Motor neuron (in vitro differentiated cells): ENCODE measurements around the gene IRF9. TPM values are rescaled to one million over a fixed set of nuclear protein-coding genes. Genes with fewer than 3 reads are reported as not detected.

Experiments
- ATAC-seq, 8 experiments: fragments of 200-7000 bp; cut with Tn5 transposase; replicated peaks in 6 of 8; 2 replicates each; pipeline ENCODE4 v1.8.0; 2021; ENCODE audit warnings: mild to moderate bottlenecking in 8 of 8, moderate library complexity in 8 of 8
- H3K27ac ChIP-seq, 2 donors: fragments of 250-450 bp; sonication (Bioruptor Pico); 2 replicates each; pipeline ENCODE4 v1.9.0; 2021; ENCODE audit warnings: antibody characterized with exemption in 2 of 2, mild to moderate bottlenecking in 2 of 2, moderate library complexity in 1 of 2
- H3K4me1 ChIP-seq, 2 donors: fragments of 250-450 bp; sonication (Bioruptor Pico); replicated peaks in 1 of 2; 2 replicates each; pipeline ENCODE4 v1.6.1; 2021; ENCODE audit warnings: antibody characterized with exemption in 2 of 2, mild to moderate bottlenecking in 2 of 2, moderate library complexity in 1 of 2
- H3K4me3 ChIP-seq, 5 donors: fragments of 250-450 bp; sonication (Bioruptor Pico); 2 replicates each; pipeline ENCODE4 v1.9.0; 2021; ENCODE audit warnings: antibody characterized with exemption in 5 of 5, mild to moderate bottlenecking in 5 of 5, moderate library complexity in 4 of 5
- WGBS, 10 experiments: fragments of 450-650 bp; shearing (Covaris generic); methylation state at CpG; one replicate each; pipeline ENCODE4 v1.0.0; 2022; 5-methylcytosine and 5-hydroxymethylcytosine counted together
- in situ Hi-C, 9 experiments: fragments of 400-800 bp; cut with MboI; loops; one replicate each; pipeline ENCODE4 v1.15.0; 2021; ENCODE audit warnings: low sequenced_read_pairs in 9 of 9, low pct_unique_long_range_greater_than_20kb in 2 of 9; ENCODE audit not compliant: unreplicated experiment in 9 of 9
- total RNA-seq, 8 experiments: library from RNA; unstranded; fragments of 300-600 nt; gene quantifications; 2 replicates each; pipeline versions ENCODE4 v1.2.3 to v1.2.4, GENCODE V29; 2022

IRF9 gene, protein sequence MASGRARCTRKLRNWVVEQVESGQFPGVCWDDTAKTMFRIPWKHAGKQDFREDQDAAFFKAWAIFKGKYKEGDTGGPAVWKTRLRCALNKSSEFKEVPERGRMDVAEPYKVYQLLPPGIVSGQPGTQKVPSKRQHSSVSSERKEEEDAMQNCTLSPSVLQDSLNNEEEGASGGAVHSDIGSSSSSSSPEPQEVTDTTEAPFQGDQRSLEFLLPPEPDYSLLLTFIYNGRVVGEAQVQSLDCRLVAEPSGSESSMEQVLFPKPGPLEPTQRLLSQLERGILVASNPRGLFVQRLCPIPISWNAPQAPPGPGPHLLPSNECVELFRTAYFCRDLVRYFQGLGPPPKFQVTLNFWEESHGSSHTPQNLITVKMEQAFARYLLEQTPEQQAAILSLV
- 100 to 1,000 TPM in 2 of 8 experiments, 10 to 100 TPM in 4, 1 to 10 TPM in 2; 6.6 to 151 (median 34.7) TPM for total RNA-seq

DNA sequence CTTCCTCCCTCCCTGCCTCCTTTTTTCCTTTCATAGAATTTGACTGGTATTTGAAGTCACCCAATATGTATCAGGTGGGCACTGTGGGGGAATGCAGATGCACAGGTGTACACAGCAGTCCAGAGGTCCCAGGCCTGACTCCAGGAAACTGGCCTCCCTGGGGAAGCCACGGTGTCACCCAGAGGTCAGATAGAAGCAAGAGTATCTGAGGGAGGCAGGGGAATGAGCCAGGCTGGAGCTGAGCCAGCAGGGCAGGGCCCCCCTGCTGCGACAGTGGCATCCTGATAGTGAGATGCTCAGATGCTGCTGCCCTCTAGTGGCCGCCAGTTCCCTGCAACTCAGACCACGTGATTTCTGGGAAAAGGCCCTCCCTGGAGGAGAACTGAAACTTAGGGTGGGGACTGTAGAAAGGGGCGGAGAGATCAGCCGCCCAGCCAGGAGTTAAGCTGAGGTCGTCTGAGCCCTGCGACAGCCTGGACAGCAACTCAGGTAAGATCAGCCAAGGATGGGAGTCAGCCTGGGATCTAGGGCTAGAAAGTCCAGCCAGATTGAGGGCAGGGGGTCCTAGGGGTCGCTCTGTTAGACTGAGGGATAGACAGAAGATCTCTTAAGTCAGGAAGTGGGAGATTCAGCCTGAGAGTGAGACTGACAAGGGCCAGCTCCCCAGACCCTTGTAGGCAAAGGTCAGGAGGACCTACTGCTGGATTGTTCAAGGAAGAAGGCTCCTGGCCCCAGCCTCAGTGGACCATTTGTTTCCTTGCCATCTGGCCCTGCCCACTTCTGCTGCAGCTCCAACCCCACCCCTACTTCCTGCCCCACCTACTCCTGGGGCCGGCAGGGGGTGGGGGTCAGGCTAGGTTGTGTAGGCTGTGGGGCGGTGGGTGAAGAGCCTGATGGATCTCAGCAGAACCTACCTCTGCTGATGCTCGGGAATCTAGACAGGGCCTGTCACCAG is at the start of gene IRF9:
IRF9 (plus strand) TSS at position 416 of the 955 bp plus-strand sequence. CDS start 880 bp downstream, outside the sequence.
- in situ Hi-C loops, result no loop called here
- peak; percentile 81 to 92 (median 90) for ATAC-seq
- WGBS, 10 experiments, result 0 to 8% (median 0%) methylated on average over 1 to 6 of the region's 12 CpGs; no CpG with 5 or more reads in 5 of the 10 experiments
- Histone ChIP-seq H3K27ac (peak within 1 kb of the TSS; percentile 26 to 34), H3K4me1 (peaks cover 9 to 13% of the 10 kb centered on the region in 2 donors), H3K4me3 (peak within 1 kb of the TSS; percentile 14 to 40 (median 22))

DNA sequence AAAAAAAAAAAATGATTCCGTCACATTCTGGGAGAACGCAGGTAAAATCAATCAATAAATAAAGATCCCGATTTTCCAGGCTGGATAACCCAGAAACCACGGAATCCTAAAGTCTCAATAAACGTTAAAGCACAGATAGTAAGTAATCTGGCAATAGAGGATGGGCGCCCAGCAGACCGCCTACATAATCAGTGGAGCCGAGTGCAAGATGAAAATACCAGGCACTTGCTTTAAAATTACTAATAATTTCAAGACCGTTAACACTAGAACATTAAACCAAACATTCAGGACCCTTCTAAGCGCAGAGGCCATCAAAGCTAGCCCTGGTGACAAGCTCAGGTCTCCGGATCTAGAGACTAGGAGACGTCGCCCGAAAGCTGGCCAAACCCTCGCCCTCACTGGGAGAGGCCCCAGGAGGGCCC is 47.7 kb upstream of the IRF9 start:
- WGBS, 10 experiments, result 0 to 18% (median 6%) methylated on average over 1 to 12 of the region's 15 CpGs; no CpG with 5 or more reads in 2 of the 10 experiments

GRCh38 chr14:24113801-24114531 is 47.1 kb upstream of the IRF9 start:
- WGBS, 10 experiments, result 0 to 1% (median 0%) methylated on average over 1 to 25 of the region's 42 CpGs; no CpG with 5 or more reads in 5 of the 10 experiments
- in situ Hi-C loops, result no loop called here
- peak overlapping the region; percentile 43 to 64 (median 58) for H3K4me3 ChIP-seq
- ATAC-seq, result peak; percentile 30 to 56 (median 50)
- H3K27ac ChIP-seq, result peak overlapping the region; percentile 92 to 97
- peaks cover 6 to 8% of the 10 kb centered on the region in 2 donors for H3K4me1 ChIP-seq

More for the DNA sequence above, 47.7 kb upstream of the IRF9 start:
- peaks cover 6 to 8% of the 10 kb centered on the region in 2 donors for H3K4me1 ChIP-seq
- in situ Hi-C loops, result no loop called here
- H3K27ac ChIP-seq, result peak overlapping the region; percentile 92 to 97
- peak overlapping the region; percentile 43 to 64 (median 58) for H3K4me3 ChIP-seq
- peak in 1 of 8 experiments; percentile 0 for ATAC-seq

DNA sequence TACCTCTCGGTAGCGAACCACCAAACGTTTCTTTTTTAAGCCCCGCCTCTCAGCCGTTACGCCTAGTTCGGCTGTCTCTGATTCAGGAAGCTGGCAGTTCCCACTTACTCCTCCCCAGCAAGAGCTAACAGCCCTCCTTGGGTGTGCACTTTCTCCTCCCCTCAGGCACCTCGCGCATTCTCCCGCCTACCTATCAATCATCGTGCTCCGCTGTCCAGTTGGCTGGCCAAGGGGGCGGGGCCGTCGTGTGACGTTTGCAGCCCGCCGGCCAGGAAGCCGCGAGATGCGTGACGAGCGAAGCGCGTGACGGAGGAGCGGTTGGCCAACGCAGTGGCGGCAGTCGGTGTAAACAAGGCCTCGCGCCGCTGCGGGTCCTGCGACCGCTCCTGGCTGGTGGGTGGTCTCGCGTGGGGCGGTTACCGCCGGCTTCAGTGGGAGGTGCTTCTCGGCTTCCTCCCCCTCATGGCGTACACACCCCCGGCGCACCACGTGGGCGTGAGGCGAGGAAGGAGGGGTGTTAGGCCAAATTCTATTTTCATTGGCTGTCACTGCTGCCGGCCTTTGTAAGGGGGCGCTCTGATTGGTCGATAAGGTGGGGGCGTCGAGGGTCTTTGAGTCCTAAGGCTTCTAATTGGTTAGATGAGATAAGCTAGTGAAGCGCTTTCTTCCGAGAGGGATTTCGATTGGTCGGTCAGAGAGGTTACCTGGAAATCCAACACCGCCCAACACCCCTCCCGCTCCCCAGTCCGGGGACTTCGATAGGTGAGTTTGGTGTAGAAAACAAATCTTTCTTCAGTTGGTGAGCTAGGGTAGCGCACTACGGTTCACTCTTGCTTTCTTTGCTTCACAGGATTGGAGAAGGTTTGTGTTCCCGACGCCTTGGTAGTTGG is 46.3 kb upstream of the IRF9 start, which contains the start of the genes DCAF11 and NRL:
DCAF11 (plus strand) TSS at position 246 of the 890 bp plus-strand sequence. CDS start 818 bp downstream, outside the sequence.
NRL (minus strand) TSS at position 418 of the 890 bp plus-strand sequence. CDS start 32,101 bp downstream, outside the sequence.
- peak within 1 kb of the TSS; percentile 92 to 97 for H3K27ac ChIP-seq
- 0 to 3% (median 0%) methylated on average over 3 to 35 of the region's 65 CpGs; no CpG with 5 or more reads in 1 of the 10 experiments for WGBS, 10 experiments
- ATAC-seq, result peak; percentile 81 to 88 (median 84)
- in situ Hi-C loops, result no loop called here
- H3K4me1 ChIP-seq, result peaks cover 6 to 8% of the 10 kb centered on the region in 2 donors
- peak within 1 kb of the TSS; percentile 43 to 64 (median 58) for H3K4me3 ChIP-seq

DNA sequence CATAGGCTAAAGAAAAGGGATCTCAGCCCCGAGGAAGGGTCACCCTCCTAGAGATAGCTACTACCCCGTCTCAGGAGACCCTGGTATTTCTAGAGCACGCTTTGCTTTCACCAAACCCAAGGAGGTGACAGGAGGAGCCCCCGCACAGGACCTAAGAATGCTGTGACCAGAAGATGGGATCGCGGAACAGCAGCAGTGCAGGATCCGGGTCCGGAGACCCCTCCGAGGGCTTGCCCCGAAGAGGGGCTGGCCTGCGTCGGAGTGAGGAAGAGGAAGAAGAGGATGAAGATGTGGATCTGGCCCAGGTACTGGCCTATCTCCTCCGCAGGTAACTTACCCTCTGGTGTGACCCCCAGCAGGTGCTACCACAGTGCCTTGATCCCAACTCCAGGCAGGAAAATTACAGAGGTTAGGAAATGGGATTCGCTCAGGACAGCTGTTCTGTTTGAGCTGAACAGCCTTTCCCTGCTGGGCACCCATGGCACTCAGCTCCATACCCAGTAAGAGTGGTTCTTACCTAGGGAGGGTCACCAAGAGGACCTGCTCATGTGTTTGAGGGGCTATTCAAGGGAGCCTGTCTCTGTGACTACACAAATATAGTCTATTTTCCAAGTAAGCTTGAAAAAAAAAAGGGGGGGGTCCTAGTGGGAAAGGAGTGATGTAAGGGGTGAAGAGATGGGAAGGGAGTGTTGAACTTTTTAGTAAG is 45.5 kb upstream of the IRF9 start:
- Histone ChIP-seq H3K27ac (peak overlapping the region in 1 of 2 donors; percentile 20), H3K4me3 (peak overlapping the region; percentile 43 to 64 (median 58)), H3K4me1 (peaks cover 6 to 8% of the 10 kb centered on the region in 2 donors)
- 0 to 7% (median 0%) methylated on average over 2 to 11 of the region's 14 CpGs; no CpG with 5 or more reads in 4 of the 10 experiments for WGBS, 10 experiments
- in situ Hi-C loops, result no loop called here
- ATAC-seq, result no peak

- 67 to 100% (median 91%) methylated on average over 1 to 6 of the region's 6 CpGs; no CpG with 5 or more reads in 4 of the 10 experiments for WGBS, 10 experiments
- peaks cover 6 to 8% of the 10 kb centered on the region in 2 donors for H3K4me1 ChIP-seq
- no peak overlapping the region for H3K27ac ChIP-seq
- peak overlapping the region in 4 of 5 donors; percentile 43 to 64 (median 56) for H3K4me3 ChIP-seq
- no peak for ATAC-seq
- in situ Hi-C loops, result no loop called here
These were observed 44.8 kb upstream of the IRF9 start for GRCh38 chr14:24116128-24116814.

DNA sequence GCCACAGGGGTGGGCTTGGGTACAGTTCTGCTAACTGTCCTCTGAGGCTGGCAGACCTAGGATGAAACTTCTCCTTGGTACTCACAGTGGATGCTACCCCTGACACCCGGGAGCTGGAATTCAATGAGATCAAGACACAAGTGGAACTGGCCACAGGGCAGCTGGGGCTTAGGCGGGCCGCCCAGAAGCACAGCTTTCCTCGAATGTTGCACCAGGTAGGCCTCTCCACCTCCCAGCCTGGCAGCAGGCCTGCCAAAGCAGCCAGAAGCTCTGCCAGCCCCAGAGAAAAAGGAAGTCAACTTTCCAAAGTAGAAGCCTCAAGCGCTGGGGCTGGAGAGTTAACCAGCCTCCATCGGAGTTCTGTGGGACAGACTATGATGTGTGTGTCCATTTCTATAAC is 43.9 kb upstream of the IRF9 start:
- no peak for ATAC-seq
- peaks cover 6 to 8% of the 10 kb centered on the region in 2 donors for H3K4me1 ChIP-seq
- 80 to 100% (median 87%) methylated on average over 1 to 6 of the region's 6 CpGs; no CpG with 5 or more reads in 5 of the 10 experiments for WGBS, 10 experiments
- in situ Hi-C loops, result no loop called here
- no peak overlapping the region for H3K4me3 ChIP-seq
- no peak overlapping the region for H3K27ac ChIP-seq

GRCh38 chr14:24119691-24120090 is 41.4 kb upstream of the IRF9 start:
- WGBS, 10 experiments, result 80 to 100% (median 96%) methylated on average over 1 to 6 of the region's 6 CpGs; no CpG with 5 or more reads in 1 of the 10 experiments
- no peak overlapping the region for H3K27ac ChIP-seq
- H3K4me1 ChIP-seq, result peaks cover 6 to 8% of the 10 kb centered on the region in 2 donors
- ATAC-seq, result no peak
- H3K4me3 ChIP-seq, result no peak overlapping the region
- in situ Hi-C loops, result no loop called here

DNA sequence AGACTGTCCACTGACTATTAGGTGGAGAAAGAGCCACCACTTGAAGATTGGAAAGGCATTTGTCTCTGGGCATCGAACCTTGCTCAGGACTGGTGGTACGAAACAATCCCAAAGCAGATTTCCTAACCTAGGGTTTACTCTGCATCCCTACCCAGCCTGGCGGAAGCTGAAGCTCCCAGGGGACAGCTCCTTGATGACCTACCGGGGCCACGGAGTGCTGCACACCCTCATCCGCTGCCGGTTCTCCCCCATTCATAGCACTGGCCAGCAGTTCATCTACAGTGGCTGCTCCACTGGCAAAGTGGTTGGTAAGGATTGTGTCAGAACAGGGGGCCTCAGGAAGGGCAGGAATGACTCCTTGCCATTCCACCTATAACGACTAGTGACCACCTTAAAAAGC is 39.9 kb upstream of the IRF9 start:
- Histone ChIP-seq H3K27ac (no peak overlapping the region), H3K4me3 (no peak overlapping the region), H3K4me1 (peaks cover under 1% of the 10 kb centered on the region in 2 donors)
- 80 to 100% (median 95%) methylated on average over 1 to 8 of the region's 8 CpGs; no CpG with 5 or more reads in 1 of the 10 experiments for WGBS, 10 experiments
- in situ Hi-C loops, result no loop called here
- no peak for ATAC-seq

GRCh38 chr14:24122416-24122815 is 38.6 kb upstream of the IRF9 start:
- no peak overlapping the region for H3K27ac ChIP-seq
- no peaks in the 10 kb centered on the region for H3K4me1 ChIP-seq
- WGBS, 10 experiments, result 95 to 100% (median 96%) methylated on average over 4 of the region's 4 CpGs; no CpG with 5 or more reads in 6 of the 10 experiments
- no peak overlapping the region for H3K4me3 ChIP-seq
- in situ Hi-C loops, result no loop called here
- ATAC-seq, result no peak
